HepG2 (cell line): ENCODE results near the gene YIPF5. TPM values are rescaled to one million over a fixed set of nuclear protein-coding genes. Genes with fewer than 3 reads are reported as not detected.

Source experiments
- ATAC-seq: fragments of 200-7000 bp; cut with Tn5 transposase; 3 replicates; pipeline ENCODE4 v1.9.1; 2020; ENCODE audit warnings: mild to moderate bottlenecking, moderate library complexity
- BruUV-seq: library from RNA; stranded (reverse); fragments of 400-500 nt; replicated peaks from 2 replicates; lab custom pipeline; 2021; lab: Mats Ljungman, UMichigan
- CTCF ChIA-PET: fragments of 300-600 bp; formaldehyde crosslinking; extraction: SDS; loops from one replicate; lab custom pipeline; 2021; ENCODE audit warnings: low total read pairs, inconsistent platforms, low intra/inter-chr PET ratio; lab: Yijun Ruan, JAX
- POLR2A ChIA-PET: fragments of 350-600 bp; sonication (Branson Sonifier 250); formaldehyde crosslinking; loops from one replicate; lab custom pipeline; 2020; ENCODE audit warnings: antibody characterized with exemption, inconsistent platforms; lab: Yijun Ruan, JAX
- DNase-seq: peaks from one replicate; pipeline ENCODE4 v3.0.0-alpha.2; 2015; ENCODE audit warnings: low spot score
- FAIRE-seq: peaks from 3 replicates; lab custom pipeline; 2011; peaks lifted over from hg19 to GRCh38; lab: Jason Lieb, UNC
- H2AFZ ChIP-seq: one replicate; pipeline ENCODE4 v1.6.1; 2011; ENCODE audit warnings: low read length, inconsistent platforms
- H3K27ac ChIP-seq: fragments of 300-600 bp; 3 replicates; pipeline ENCODE4 v1.8.0; 2011; ENCODE audit warnings: mixed run types, mild to moderate bottlenecking, mixed read lengths, low read length, inconsistent platforms; ENCODE audit not compliant: insufficient read depth; ENCODE audit errors: extremely low read length
- H3K27me3 ChIP-seq, 2 experiments: fragments of 200-600 bp in 1 of 2; 2 replicates in 1 of 2; 3 replicates in 1 of 2; pipeline versions ENCODE4 v1.6.0 to v1.8.0; 2011; ENCODE audit warnings: low read length in 2 of 2, mild to moderate bottlenecking in 2 of 2, moderate library complexity in 2 of 2, inconsistent platforms in 1 of 2; ENCODE audit not compliant: insufficient read depth in 2 of 2, control insufficient read depth in 1 of 2
- H3K36me3 ChIP-seq, 2 experiments: fragments of 200-600 bp in 1 of 2; replicated peaks in 1 of 2; 2 replicates in 1 of 2; 3 replicates in 1 of 2; pipeline versions ENCODE4 v1.5.1 to v1.8.0; 2011; ENCODE audit warnings: low read length in 2 of 2, inconsistent platforms in 1 of 2; ENCODE audit not compliant: insufficient read depth in 2 of 2, control insufficient read depth in 1 of 2
- H3K4me1 ChIP-seq: 2 replicates; pipeline ENCODE4 v1.5.1; 2012; ENCODE audit warnings: low read length, inconsistent platforms; ENCODE audit not compliant: insufficient read depth
- H3K4me2 ChIP-seq: 2 replicates; pipeline ENCODE4 v1.6.0; 2011; ENCODE audit warnings: low read depth, low read length, inconsistent platforms
- H3K4me3 ChIP-seq, 3 experiments: fragments of 200-600 bp in 1 of 3; sonication (generic), shearing (Covaris generic) in 1 of 3; replicated peaks in 1 of 3; 2 replicates each; pipeline ENCODE4 v1.5.1; 2011 to 2016; ENCODE audit warnings: low read length in 3 of 3, inconsistent platforms in 2 of 3, low read depth in 2 of 3, mild to moderate bottlenecking in 2 of 3, control low read depth in 1 of 3, mixed read lengths in 1 of 3; ENCODE audit not compliant: insufficient read depth in 1 of 3
- H3K79me2 ChIP-seq: one replicate; pipeline ENCODE4 v1.6.1; 2011; ENCODE audit warnings: low read length, inconsistent platforms; ENCODE audit not compliant: insufficient read depth
- H3K9ac ChIP-seq: 2 replicates; pipeline ENCODE4 v1.6.0; 2011; ENCODE audit warnings: mild to moderate bottlenecking, low read depth, low read length, inconsistent platforms; ENCODE audit not compliant: insufficient read depth
- H3K9me3 ChIP-seq: 2 replicates; pipeline ENCODE4 v1.5.1; 2012; ENCODE audit warnings: mild to moderate bottlenecking, low read length
- H4K20me1 ChIP-seq: 2 replicates; pipeline ENCODE4 v1.6.0; 2011; ENCODE audit warnings: inconsistent platforms, mild to moderate bottlenecking, low read length, moderate library complexity; ENCODE audit not compliant: insufficient read depth
- ATF1 ChIP-seq: IDR thresholded peaks from 2 replicates; pipeline ENCODE4 v1.6.1; 2016; ENCODE audit warnings: mild to moderate bottlenecking, control low read depth
- MTF2 ChIP-seq: sonication (generic); formaldehyde crosslinking; IDR thresholded peaks from 2 replicates; pipeline ENCODE4 v1.5.0; 2020; ENCODE audit warnings: missing genetic modification reagents, borderline replicate concordance
- SMC3 ChIP-seq: IDR thresholded peaks from 2 replicates; pipeline ENCODE4 v1.6.1; 2011; ENCODE audit warnings: low read length, improper control_type of control experiment
- SP4 ChIP-seq: sonication (generic); formaldehyde crosslinking; IDR thresholded peaks from 2 replicates; pipeline ENCODE4 v1.8.1; 2023; ENCODE audit warnings: mild to moderate bottlenecking, missing genetic modification reagents
- ZNF335 ChIP-seq: sonication (generic); formaldehyde crosslinking; IDR thresholded peaks from 2 replicates; pipeline ENCODE4 v1.4.0; 2020; ENCODE audit warnings: missing genetic modification reagents
- ZNF382 ChIP-seq: sonication (generic); formaldehyde crosslinking; IDR thresholded peaks from 2 replicates; pipeline ENCODE4 v1.5.0; 2020; ENCODE audit warnings: missing genetic modification reagents, mild to moderate bottlenecking, borderline replicate concordance
- ZNF782 ChIP-seq: sonication (generic); formaldehyde crosslinking; IDR thresholded peaks from 2 replicates; pipeline ENCODE4 v1.4.0; 2020; ENCODE audit warnings: missing genetic modification reagents, mild to moderate bottlenecking, borderline replicate concordance
- WGBS: methylation state at CpG from one replicate; pipeline ENCODE4 v1.1.6; 2017; ENCODE audit warnings: low lambda C conversion rate; 5-methylcytosine and 5-hydroxymethylcytosine counted together
- in situ Hi-C: cut with HindIII; loops from 2 replicates; pipeline ENCODE4 v1.10.0; 2017; ENCODE audit warnings: low pct_unique_long_range_greater_than_20kb; ENCODE audit not compliant: extremely low pct_ligation_motif_present
- intact Hi-C: fragments of 100-400 bp; cut with micrococcal nuclease; formaldehyde crosslinking; loops from one replicate; pipeline ENCODE4 v1.10.0; 2022; ENCODE audit not compliant: unreplicated experiment
- polyA plus RNA-seq, 8 experiments: library from polyadenylated mRNA; depleted of rRNA in 3 of 8; stranded (reverse) in 7 of 8; unstranded in 1 of 8; fragments of >200 nt; fragmentation: Illumina TruSeq in 4 of 8; extraction: Trizol in 4 of 8; gene quantifications; 2 replicates each; pipeline versions ENCODE4 v1.2.1 to v1.2.3, GENCODE V29; 2011 to 2016; ENCODE audit warnings: low read depth in 4 of 8, missing spikeins in 1 of 8, mixed read lengths in 1 of 8; ENCODE audit not compliant: insufficient read depth in 1 of 8
- total RNA-seq, 5 experiments: library from RNA; depleted of rRNA; stranded (reverse); fragments of >200 nt; fragmentation: Illumina TruSeq; extraction: Trizol; gene quantifications; 2 replicates each; pipeline ENCODE4 v1.2.3, GENCODE V29; 2016; ENCODE audit warnings: low read depth in 1 of 5
- TF ChIP-seq, protein P1 (sequence below): sonication (generic); formaldehyde crosslinking; IDR thresholded peaks from 2 replicates; pipeline ENCODE4 v1.8.0; 2022; ENCODE audit warnings: mild to moderate bottlenecking, missing genetic modification reagents, borderline replicate concordance
- TF ChIP-seq, protein P2 (sequence below): sonication (generic); formaldehyde crosslinking; IDR thresholded peaks from 2 replicates; pipeline ENCODE4 v1.4.0; 2020; ENCODE audit warnings: missing genetic modification reagents

The YIPF5 gene
- total and polyA plus RNA-seq, 2 of the 13 experiments (the other 11 are each of a cell fraction or from before 2014, with no cell fraction given), result 61.4 to 73.6 TPM

DNA sequence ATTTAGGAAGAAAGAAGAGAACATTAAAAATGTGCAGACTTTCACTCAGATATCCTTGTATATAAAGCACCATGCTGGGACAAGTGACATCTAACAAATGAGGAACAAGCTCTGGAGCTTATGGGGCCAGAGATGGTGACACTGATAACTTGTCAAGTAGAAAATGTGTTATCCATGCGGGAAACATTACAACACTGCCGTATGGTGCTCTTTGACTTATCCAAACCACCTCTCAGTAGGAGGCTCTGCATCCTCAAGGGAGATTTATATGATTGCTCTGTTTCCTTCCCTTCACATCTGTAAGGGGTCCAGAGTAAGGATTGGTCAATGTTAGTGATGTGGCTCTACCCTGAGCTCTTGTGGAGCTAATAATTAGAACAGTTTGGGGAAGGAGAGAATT, 23.7 kb upstream of the YIPF5 start:
- Histone ChIP-seq H3K9ac (no peak overlapping the region), H3K27ac (no peak overlapping the region), H3K4me1 (no peaks in the 10 kb centered on the region), H4K20me1 (no peaks in the 10 kb centered on the region), H3K36me3 (no peaks in the 10 kb centered on the region), H3K79me2 (no peaks in the 10 kb centered on the region), H3K4me3 (no peak overlapping the region), H3K4me2 (no peak overlapping the region), H3K27me3 (no peaks in the 10 kb centered on the region), H2AFZ (no peak overlapping the region), H3K9me3 (no peaks in the 10 kb centered on the region)
- 0% methylated on average over 2 of the region's 2 CpGs for WGBS
- DNase-seq (no peak), ATAC-seq (no peak), FAIRE-seq (no peak)
- TF ChIP-seq, protein P1, sequence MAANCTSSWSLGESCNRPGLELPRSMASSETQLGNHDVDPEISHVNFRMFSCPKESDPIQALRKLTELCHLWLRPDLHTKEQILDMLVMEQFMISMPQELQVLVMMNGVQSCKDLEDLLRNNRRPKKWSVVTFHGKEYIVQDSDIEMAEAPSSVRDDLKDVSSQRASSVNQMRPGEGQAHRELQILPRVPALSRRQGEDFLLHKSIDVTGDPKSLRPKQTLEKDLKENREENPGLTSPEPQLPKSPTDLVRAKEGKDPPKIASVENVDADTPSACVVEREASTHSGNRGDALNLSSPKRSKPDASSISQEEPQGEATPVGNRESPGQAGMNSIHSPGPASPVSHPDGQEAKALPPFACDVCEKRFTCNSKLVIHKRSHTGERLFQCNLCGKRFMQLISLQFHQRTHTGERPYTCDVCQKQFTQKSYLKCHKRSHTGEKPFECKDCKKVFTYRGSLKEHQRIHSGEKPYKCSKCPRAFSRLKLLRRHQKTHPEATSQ, result no peak
- TF ChIP-seq ATF1 (CRISPR knock-in tag) (no peak), ZNF382 (CRISPR knock-in tag) (no peak), SMC3 (no peak), SP4 (no peak), MTF2 (CRISPR knock-in tag) (no peak), ZNF782 (CRISPR knock-in tag) (no peak), ZNF335 (CRISPR knock-in tag) (no peak)
- TF ChIP-seq, protein P2, sequence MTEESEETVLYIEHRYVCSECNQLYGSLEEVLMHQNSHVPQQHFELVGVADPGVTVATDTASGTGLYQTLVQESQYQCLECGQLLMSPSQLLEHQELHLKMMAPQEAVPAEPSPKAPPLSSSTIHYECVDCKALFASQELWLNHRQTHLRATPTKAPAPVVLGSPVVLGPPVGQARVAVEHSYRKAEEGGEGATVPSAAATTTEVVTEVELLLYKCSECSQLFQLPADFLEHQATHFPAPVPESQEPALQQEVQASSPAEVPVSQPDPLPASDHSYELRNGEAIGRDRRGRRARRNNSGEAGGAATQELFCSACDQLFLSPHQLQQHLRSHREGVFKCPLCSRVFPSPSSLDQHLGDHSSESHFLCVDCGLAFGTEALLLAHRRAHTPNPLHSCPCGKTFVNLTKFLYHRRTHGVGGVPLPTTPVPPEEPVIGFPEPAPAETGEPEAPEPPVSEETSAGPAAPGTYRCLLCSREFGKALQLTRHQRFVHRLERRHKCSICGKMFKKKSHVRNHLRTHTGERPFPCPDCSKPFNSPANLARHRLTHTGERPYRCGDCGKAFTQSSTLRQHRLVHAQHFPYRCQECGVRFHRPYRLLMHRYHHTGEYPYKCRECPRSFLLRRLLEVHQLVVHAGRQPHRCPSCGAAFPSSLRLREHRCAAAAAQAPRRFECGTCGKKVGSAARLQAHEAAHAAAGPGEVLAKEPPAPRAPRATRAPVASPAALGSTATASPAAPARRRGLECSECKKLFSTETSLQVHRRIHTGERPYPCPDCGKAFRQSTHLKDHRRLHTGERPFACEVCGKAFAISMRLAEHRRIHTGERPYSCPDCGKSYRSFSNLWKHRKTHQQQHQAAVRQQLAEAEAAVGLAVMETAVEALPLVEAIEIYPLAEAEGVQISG, result no peak
- in situ Hi-C loops (no loop called here), intact Hi-C loops (no loop called here)
- BruUV-seq, result no TSS peak
- POLR2A ChIA-PET, result no interaction called here
- CTCF ChIA-PET, result no interaction called here
